ENCODE results near the gene MAP4. TPM values are rescaled to one million over a fixed set of nuclear protein-coding genes. Genes with fewer than 3 reads are reported as not detected.

Gene MAP4
- total and polyA plus RNA-seq, 12 donors, result 141 to 1,345 (median 894) TPM

DNA sequence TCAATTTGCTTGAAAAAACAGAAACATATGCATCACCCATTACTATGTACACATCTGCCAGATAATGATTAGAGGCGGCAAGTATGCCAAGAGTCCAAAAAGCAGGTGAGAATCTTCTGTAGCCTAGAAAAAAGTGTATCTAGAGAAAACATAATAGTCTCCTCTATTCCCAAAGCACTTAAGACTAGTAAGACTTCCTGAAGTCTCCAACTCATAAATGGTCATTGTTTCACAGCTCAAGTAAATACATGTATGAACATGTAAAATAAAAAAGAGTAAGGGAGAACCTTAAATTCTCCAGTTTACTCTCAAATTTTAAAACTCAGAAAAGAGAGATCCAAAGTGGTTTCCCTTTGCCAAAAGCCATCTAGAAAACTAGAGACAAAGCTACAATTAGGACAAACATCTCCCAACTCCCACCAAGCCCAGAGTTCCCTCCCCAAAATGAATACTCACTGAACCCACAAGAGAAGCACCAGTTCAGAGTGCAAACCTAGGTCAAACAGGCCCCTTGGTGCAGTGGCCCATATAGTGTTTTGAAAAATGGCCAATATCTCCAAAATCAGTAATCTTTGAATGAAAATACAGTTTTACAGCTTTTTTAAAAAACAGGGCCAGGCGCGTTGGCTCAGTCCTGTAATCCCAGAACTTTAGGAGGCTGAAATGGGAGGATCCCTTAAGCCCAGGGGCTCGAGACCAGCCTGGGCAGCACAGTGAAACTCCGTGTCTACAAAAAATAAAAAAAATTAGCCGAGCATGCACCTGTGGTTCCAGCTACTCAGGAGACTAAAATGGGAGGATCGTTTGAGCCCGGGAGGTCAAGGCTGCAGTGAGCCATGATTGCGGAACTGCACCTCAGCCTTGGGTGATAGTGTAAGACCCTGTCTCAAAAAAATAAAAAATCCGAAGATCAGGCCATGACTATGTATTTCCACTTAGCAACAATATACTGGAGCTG, 11.0 kb upstream of the MAP4 start:
- WGBS, 2 donors, result 75 to 79% methylated on average over 10 of the region's 10 CpGs
- Histone ChIP-seq H3K27ac (peak overlapping the region in 2 of 10 donors; percentile 11 to 30), H3K9me3 (no peaks in the 10 kb centered on the region), H3K27me3 (no peaks in the 10 kb centered on the region), H3K4me3 (no peak overlapping the region), H3K36me3 (peaks cover 0 to 3% (median 0%) of the 10 kb centered on the region in 9 donors), H3K4me1 (peaks cover 17 to 98% (median 48%) of the 10 kb centered on the region in 9 donors)
- DNase-seq (no peak), ATAC-seq (no peak)
- intact Hi-C loops (cut with DNase I), result no loop called here
- TF ChIP-seq, protein P1, sequence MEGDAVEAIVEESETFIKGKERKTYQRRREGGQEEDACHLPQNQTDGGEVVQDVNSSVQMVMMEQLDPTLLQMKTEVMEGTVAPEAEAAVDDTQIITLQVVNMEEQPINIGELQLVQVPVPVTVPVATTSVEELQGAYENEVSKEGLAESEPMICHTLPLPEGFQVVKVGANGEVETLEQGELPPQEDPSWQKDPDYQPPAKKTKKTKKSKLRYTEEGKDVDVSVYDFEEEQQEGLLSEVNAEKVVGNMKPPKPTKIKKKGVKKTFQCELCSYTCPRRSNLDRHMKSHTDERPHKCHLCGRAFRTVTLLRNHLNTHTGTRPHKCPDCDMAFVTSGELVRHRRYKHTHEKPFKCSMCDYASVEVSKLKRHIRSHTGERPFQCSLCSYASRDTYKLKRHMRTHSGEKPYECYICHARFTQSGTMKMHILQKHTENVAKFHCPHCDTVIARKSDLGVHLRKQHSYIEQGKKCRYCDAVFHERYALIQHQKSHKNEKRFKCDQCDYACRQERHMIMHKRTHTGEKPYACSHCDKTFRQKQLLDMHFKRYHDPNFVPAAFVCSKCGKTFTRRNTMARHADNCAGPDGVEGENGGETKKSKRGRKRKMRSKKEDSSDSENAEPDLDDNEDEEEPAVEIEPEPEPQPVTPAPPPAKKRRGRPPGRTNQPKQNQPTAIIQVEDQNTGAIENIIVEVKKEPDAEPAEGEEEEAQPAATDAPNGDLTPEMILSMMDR (IDR thresholded peaks at IDR 0.05), result no peak

DNA sequence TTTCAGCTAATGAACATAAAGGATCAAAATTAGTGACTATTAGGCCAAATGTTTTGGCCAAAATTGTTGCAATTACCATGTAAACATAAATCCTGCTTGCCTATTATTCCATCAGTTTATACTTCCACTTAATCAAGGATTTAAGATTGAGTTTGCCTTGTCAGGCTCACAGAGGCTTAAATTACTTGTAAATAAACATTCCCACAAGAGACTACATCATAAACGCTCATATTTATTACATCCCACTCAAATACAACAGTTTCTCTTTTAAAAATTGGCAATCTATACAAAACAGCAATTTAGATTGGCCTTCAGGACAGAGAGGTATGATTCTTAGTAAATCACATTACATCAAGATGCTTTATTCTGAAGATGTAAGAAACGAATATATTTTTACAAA, 9.9 kb upstream of the MAP4 start:
- peaks cover 0 to 8% (median 0%) of the 10 kb centered on the region in 9 donors for H3K36me3 ChIP-seq
- 71 to 81% methylated on average over 2 of the region's 2 CpGs for WGBS, 2 donors
- H3K27me3 ChIP-seq, result no peaks in the 10 kb centered on the region
- no peak overlapping the region for H3K4me3 ChIP-seq
- intact Hi-C loops (cut with DNase I), result no loop called here
- H3K4me1 ChIP-seq, result peaks cover 15 to 96% (median 48%) of the 10 kb centered on the region in 9 donors
- H3K9me3 ChIP-seq, result no peaks in the 10 kb centered on the region
- TF ChIP-seq, protein P1 (IDR thresholded peaks at IDR 0.05), result no peak
- ATAC-seq, result no peak
- H3K27ac ChIP-seq, result no peak overlapping the region
- DNase-seq, result no peak

DNA sequence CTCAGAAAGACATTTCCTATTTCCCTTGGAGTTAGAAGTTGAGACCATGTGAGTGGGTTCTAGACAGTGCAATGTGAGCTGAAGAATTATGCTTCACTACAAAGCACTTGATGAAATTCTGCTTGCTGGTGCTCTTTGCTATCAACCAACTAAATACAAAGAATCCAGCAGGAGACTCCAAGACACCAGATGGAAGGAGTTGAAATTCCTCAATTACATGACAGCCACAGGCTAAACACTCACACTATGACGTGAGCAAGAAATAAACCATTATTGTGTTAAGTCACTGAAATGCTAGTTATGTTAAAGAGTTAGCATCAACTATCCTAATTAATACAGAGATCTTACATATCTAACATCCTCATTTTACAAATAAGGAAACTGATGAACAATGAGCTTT, 8.2 kb upstream of the MAP4 start:
- no peaks in the 10 kb centered on the region for H3K27me3 ChIP-seq
- peak in 1 of 8 donors; percentile 18 for ATAC-seq
- intact Hi-C loops (cut with DNase I), result no loop called here
- peak overlapping the region in 3 of 10 donors; percentile 19 to 33 (median 32) for H3K27ac ChIP-seq
- peaks cover 15 to 97% (median 50%) of the 10 kb centered on the region in 9 donors for H3K4me1 ChIP-seq
- no peaks in the 10 kb centered on the region for H3K9me3 ChIP-seq
- peaks cover 0 to 17% (median 0%) of the 10 kb centered on the region in 9 donors for H3K36me3 ChIP-seq
- TF ChIP-seq, protein P1 (IDR thresholded peaks at IDR 0.05), result no peak
- 67 to 74% methylated on average over 1 of the region's 1 CpG for WGBS, 2 donors
- H3K4me3 ChIP-seq, result no peak overlapping the region
- no peak for DNase-seq

DNA sequence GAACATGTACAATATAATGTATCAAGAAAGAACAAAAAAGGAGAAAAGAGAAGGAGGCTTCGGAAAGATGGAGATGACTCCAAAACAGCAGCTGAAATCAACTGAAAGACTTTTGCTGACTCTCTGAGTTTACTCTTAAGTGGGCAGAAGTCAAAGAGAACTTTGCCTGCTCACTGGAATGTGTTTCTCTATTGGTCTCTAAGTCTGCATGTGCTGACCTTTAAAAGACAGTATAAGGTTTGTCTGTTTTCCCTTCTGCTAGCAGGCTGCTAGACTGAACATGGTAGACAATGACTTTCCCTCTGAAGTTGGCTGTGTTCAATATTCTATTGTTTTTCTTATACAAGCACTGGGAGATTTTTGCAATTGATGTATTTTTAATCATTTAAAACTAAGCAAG, 7.2 kb upstream of the MAP4 start:
- ATAC-seq (peak in 7 of 8 donors; percentile 36 to 76 (median 64)), DNase-seq (no peak)
- H3K36me3 ChIP-seq, result peaks cover 0 to 25% (median 0%) of the 10 kb centered on the region in 9 donors
- TF ChIP-seq, protein P1 (IDR thresholded peaks at IDR 0.05), result no peak
- H3K4me1 ChIP-seq, result peaks cover 17 to 97% (median 56%) of the 10 kb centered on the region in 9 donors
- intact Hi-C loops (cut with DNase I), result no loop called here
- no peaks in the 10 kb centered on the region for H3K27me3 ChIP-seq
- H3K4me3 ChIP-seq, result no peak overlapping the region
- H3K9me3 ChIP-seq, result no peaks in the 10 kb centered on the region
- WGBS, 2 donors, result 77 to 79% methylated on average over 1 of the region's 1 CpG
- H3K27ac ChIP-seq, result peak overlapping the region in 6 of 10 donors; percentile 20 to 76 (median 46)

Measured in heart right ventricle (tissue), 16 donors.